DMS153 treated with DMSO at 0.1 percent for 48 hours (cell line): ENCODE measurements around the gene CCDC201.

Experiments used
- DNase-seq: peaks from one replicate; lab custom pipeline; 2025; ENCODE audit not compliant: unreplicated experiment; lab: John Stamatoyannopoulos, UW

CCDC201 gene

GRCh38 chr7:45893374-45893995 is 20.6 kb upstream of the CCDC201 start:
- DNase-seq = no peak

- DNase-seq = no peak
These were observed 19.6 kb upstream of the CCDC201 start for GRCh38 chr7:45892407-45893035.

- no peak for DNase-seq
These were observed 18.9 kb upstream of the CCDC201 start for GRCh38 chr7:45891462-45892402.

GRCh38 chr7:45890902-45891461 is 18.1 kb upstream of the CCDC201 start:
- peak; percentile 32 for DNase-seq

GRCh38 chr7:45890125-45890901 is 17.4 kb upstream of the CCDC201 start:
- no peak for DNase-seq

GRCh38 chr7:45889367-45890067 is 16.6 kb upstream of the CCDC201 start:
- no peak for DNase-seq

- DNase-seq = no peak
These were observed 16.1 kb upstream of the CCDC201 start for GRCh38 chr7:45888993-45889366.

GRCh38 chr7:45888185-45888992 is 15.5 kb upstream of the CCDC201 start, which contains the start of gene IGFBP1:
Gene IGFBP1, plus strand, starts transcription at chr7:45888488. Its CDS starts 165 bp downstream, at chr7:45888653.
- DNase-seq = no peak

- no peak for DNase-seq
These were observed 14.2 kb upstream of the CCDC201 start for GRCh38 chr7:45886931-45887667.

GRCh38 chr7:45885264-45885882 is 12.5 kb upstream of the CCDC201 start:
- DNase-seq = no peak

- DNase-seq = no peak
These were observed 11.3 kb upstream of the CCDC201 start for GRCh38 chr7:45884136-45884535.

- DNase-seq = no peak
These were observed 9.6 kb upstream of the CCDC201 start for GRCh38 chr7:45882465-45882810.

- no peak for DNase-seq
These were observed 9.0 kb upstream of the CCDC201 start for GRCh38 chr7:45881759-45882464.

GRCh38 chr7:45881280-45881758 is 8.4 kb upstream of the CCDC201 start:
- DNase-seq = no peak

GRCh38 chr7:45880433-45880860 is 7.6 kb upstream of the CCDC201 start:
- DNase-seq = no peak

- no peak for DNase-seq
These were observed 5.7 kb upstream of the CCDC201 start for GRCh38 chr7:45878457-45879144.

GRCh38 chr7:45876519-45876918 is 3.6 kb upstream of the CCDC201 start:
- DNase-seq = no peak
